Glomerular endothelial cell (primary cell): Measurements from ENCODE around the gene B4GALNT3. TPM values are rescaled to one million over a fixed set of nuclear protein-coding genes. Genes with fewer than 3 reads are reported as not detected.

Source experiments
- DNase-seq: peaks from one replicate; pipeline ENCODE4 v3.0.0-alpha.2; 2011; ENCODE audit warnings: low read depth, low spot score; ENCODE audit errors: extremely low read depth
- total RNA-seq: library from RNA; depleted of rRNA; stranded (reverse); fragments of >200 nt; gene quantifications from 2 replicates; pipeline ENCODE4 v1.2.3, GENCODE V29; 2015

The B4GALNT3 gene
- total RNA-seq, 1 donor from 2014 or later: 0.64 TPM

- DNase-seq: no peak
Measured at GRCh38 chr12:553216-554000, 93.7 kb downstream of the B4GALNT3 start.

GRCh38 chr12:554001-554285 lies 94.2 kb downstream of the B4GALNT3 start:
- no peak for DNase-seq

GRCh38 chr12:556498-556897 lies 96.8 kb downstream of the B4GALNT3 start:
- no peak for DNase-seq

- DNase-seq: no peak
Measured at GRCh38 chr12:558580-558979, 98.8 kb downstream of the B4GALNT3 start.

- DNase-seq: no peak
Measured at GRCh38 chr12:559208-559905, 99.6 kb downstream of the B4GALNT3 start.

- no peak for DNase-seq
Measured at GRCh38 chr12:559906-560455, 100.2 kb downstream of the B4GALNT3 start.

- DNase-seq: no peak
Measured at GRCh38 chr12:560691-561390, 101.1 kb downstream of the B4GALNT3 start.

GRCh38 chr12:561391-561705 lies 101.6 kb downstream of the B4GALNT3 start:
- DNase-seq: no peak

GRCh38 chr12:561908-562593 lies 102.3 kb downstream of the B4GALNT3 start:
- DNase-seq: no peak

GRCh38 chr12:562634-563033 lies 102.9 kb downstream of the B4GALNT3 start:
- no peak for DNase-seq

GRCh38 chr12:563250-563781 lies 103.6 kb downstream of the B4GALNT3 start:
- DNase-seq: no peak

- DNase-seq: no peak
Measured at GRCh38 chr12:563787-564298, 104.1 kb downstream of the B4GALNT3 start.

- no peak for DNase-seq
Measured at GRCh38 chr12:565161-565560, 105.4 kb downstream of the B4GALNT3 start.

GRCh38 chr12:565589-566105 lies 105.9 kb downstream of the B4GALNT3 start:
- DNase-seq: no peak

- DNase-seq: no peak
Measured at GRCh38 chr12:568486-568885, 108.7 kb downstream of the B4GALNT3 start.

GRCh38 chr12:569091-569676 lies 109.4 kb downstream of the B4GALNT3 start:
- no peak for DNase-seq

- no peak for DNase-seq
Measured at GRCh38 chr12:569803-570434, 110.2 kb downstream of the B4GALNT3 start.

GRCh38 chr12:570435-570920 lies 110.7 kb downstream of the B4GALNT3 start:
- DNase-seq: no peak
